ENCODE data around the gene VAMP2. TPM values are rescaled to one million over a fixed set of nuclear protein-coding genes. Genes with fewer than 3 reads are reported as not detected.
A peak's percentile ranks its signal among the peaks of the same experiment; 100 is the strongest.

Gene VAMP2
- total and polyA plus RNA-seq, 9 of the 15 experiments (the other 6 are each of a cell fraction or from before 2014, with no cell fraction given), result 2.3 to 31.8 (median 6.0) TPM

DNA sequence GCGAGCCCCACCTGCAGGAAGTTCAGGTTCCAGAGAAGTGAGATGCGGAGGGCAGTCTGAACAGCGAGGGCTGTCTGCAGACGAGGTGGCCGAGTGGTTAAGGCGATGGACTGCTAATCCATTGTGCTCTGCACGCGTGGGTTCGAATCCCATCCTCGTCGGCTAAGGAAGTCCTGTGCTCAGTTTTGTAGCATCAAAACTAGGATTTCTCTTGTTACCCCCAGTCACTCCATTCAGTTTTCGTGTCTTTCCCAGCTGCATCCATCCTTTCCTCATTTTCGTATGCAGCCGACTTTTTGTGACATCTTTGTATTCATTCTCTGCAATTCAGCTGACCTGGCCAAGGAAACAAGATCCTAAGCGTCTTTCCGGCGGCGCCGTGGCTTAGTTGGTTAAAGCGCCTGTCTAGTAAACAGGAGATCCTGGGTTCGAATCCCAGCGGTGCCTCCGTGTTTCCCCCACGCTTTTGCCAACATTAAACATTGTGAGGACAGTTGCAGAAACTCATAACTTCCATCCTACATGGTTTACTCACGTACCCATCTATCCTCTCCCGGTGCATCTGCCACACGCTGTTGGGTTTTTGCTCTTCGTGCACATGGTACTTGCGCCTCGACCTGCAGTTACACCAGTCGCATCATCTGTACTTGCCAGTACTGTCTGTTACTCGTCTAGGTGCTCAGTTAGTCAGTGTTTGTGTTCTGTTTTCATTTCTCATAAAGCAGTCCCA lies 24.2 kb upstream of the VAMP2 start (continued):
- TF ChIP-seq ZBTB8A (IDR thresholded peaks at IDR 0.05; ENCODE audit: partially characterized antibody) (no peak), TEAD2 (tag; IDR thresholded peaks at IDR 0.05) (no peak), TSC22D4 (tag; IDR thresholded peaks at IDR 0.05) (no peak), CBX2 (IDR thresholded peaks at IDR 0.05; ENCODE audit: insufficient read depth, low read length, poor library complexity, severe bottlenecking) (no peak), SIRT6 (IDR thresholded peaks at IDR 0.05; ENCODE audit: low read depth, low read length) (no peak), TBL1XR1 (IDR thresholded peaks at IDR 0.05; ENCODE audit: low read length in 2 of 2) (peak in 1 of 2 experiments; percentile 53; a peak in 2 of 4 replicates), ZNF780A (CRISPR knock-in tag; IDR thresholded peaks at IDR 0.05) (no peak), MYNN (IDR thresholded peaks at IDR 0.05) (no peak), MYNN (CRISPR knock-in tag; IDR thresholded peaks at IDR 0.05) (no peak), PPARD (CRISPR knock-in tag; IDR thresholded peaks at IDR 0.05) (no peak), TAF7 (tag; IDR thresholded peaks at IDR 0.05) (no peak), GATAD2B (IDR thresholded peaks at IDR 0.05; ENCODE audit: borderline replicate concordance) (no peak), HMG20A (CRISPR knock-in tag; conservative IDR thresholded peaks at IDR 0.05) (no peak), SAFB2 (IDR thresholded peaks at IDR 0.05; ENCODE audit: borderline replicate concordance, low read depth, low read length, severe bottlenecking) (no peak), POLR2A (conservative IDR thresholded peaks at IDR 0.05) (no peak), PHB2 (IDR thresholded peaks at IDR 0.05; ENCODE audit: low read depth) (no peak), TRIM28 (IDR thresholded peaks at IDR 0.05) (0 out of 2 replicates have a peak, but pooled peaks have one; percentile 16), ZNF324 (CRISPR knock-in tag; IDR thresholded peaks at IDR 0.05) (no peak), HSF4 (CRISPR knock-in tag; IDR thresholded peaks at IDR 0.05; ENCODE audit: borderline replicate concordance) (no peak), KLF16 (IDR thresholded peaks at IDR 0.05) (no peak)
- TF ChIP-seq, protein P1, sequence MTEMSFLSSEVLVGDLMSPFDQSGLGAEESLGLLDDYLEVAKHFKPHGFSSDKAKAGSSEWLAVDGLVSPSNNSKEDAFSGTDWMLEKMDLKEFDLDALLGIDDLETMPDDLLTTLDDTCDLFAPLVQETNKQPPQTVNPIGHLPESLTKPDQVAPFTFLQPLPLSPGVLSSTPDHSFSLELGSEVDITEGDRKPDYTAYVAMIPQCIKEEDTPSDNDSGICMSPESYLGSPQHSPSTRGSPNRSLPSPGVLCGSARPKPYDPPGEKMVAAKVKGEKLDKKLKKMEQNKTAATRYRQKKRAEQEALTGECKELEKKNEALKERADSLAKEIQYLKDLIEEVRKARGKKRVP (CRISPR knock-in tag; IDR thresholded peaks at IDR 0.05), result no peak
- TF ChIP-seq, protein P2, sequence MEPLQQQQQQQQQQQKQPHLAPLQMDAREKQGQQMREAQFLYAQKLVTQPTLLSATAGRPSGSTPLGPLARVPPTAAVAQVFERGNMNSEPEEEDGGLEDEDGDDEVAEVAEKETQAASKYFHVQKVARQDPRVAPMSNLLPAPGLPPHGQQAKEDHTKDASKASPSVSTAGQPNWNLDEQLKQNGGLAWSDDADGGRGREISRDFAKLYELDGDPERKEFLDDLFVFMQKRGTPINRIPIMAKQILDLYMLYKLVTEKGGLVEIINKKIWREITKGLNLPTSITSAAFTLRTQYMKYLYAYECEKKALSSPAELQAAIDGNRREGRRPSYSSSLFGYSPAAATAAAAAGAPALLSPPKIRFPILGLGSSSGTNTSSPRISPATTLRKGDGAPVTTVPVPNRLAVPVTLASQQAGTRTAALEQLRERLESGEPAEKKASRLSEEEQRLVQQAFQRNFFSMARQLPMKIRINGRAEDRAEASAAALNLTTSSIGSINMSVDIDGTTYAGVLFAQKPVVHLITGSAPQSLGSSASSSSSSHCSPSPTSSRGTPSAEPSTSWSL (CRISPR knock-in tag; IDR thresholded peaks at IDR 0.05; ENCODE audit: borderline replicate concordance), result no peak
- TF ChIP-seq, protein P3, sequence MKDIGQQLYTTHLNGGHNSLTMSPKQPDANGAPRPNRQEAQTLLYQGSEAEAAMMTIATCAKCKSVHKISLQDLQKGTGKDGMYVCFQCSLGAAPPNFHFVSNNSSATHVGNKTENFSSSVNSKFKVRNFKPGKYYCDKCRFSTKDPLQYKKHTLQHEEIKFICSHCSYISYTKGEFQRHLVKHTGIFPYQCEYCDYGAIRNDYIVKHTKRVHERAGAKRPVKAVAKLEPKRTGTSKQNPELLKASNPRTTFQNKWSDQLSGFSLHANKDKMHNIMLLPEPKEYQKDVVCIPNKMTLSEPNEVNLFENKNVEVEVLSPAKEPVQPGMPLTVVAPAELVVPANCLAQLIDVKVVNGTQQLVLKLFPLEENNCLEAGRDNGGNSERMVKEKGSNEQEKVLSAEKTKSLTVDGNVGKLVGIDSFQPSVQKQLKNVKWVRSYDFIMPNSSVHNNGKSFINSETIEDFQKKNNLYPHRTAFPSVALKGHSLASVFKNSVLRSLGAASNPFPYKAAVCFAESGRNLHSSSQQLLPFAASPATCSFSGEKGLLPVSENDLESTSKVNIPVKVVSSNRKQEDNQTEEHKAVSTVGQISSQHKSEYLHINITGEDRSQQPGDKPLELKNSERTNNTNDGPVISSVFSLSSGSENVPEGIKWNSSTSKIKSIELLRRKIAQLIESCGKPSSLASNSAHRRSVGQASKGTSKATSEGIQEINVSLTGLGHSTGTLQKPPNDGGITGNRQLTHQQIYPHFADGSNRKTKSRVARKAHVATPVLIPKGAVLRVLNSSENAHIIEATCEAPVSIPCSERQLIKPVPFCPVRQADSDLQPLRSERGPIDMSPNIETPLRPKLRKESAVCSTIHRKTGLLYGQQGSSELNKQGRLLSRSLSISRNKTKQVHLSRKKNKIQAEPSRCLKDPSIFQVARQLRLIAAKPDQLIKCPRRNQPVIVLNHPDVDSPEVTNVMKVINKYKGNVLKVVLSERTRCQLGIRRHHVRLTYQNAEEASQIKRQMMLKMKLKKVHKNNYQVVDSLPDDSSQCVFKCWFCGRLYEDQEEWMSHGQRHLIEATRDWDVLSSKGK (CRISPR knock-in tag; IDR thresholded peaks at IDR 0.05), result no peak
- TF ChIP-seq, protein P4, sequence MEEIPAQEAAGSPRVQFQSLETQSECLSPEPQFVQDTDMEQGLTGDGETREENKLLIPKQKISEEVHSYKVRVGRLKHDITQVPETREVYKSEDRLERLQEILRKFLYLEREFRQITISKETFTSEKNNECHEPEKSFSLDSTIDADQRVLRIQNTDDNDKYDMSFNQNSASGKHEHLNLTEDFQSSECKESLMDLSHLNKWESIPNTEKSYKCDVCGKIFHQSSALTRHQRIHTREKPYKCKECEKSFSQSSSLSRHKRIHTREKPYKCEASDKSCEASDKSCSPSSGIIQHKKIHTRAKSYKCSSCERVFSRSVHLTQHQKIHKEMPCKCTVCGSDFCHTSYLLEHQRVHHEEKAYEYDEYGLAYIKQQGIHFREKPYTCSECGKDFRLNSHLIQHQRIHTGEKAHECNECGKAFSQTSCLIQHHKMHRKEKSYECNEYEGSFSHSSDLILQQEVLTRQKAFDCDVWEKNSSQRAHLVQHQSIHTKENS (CRISPR knock-in tag; IDR thresholded peaks at IDR 0.05), result no peak
